Loucy (cell line): ENCODE data around the gene SLC7A4.

ENCODE experiments used
- EZH2phosphoT487 ChIP-seq: fragments of 200-600 bp; IDR thresholded peaks from 2 replicates; pipeline ENCODE4 v1.6.1; 2018; ENCODE audit warnings: antibody characterized with exemption, mild to moderate bottlenecking, moderate library complexity, borderline replicate concordance
- TF ChIP-seq, protein P1 (sequence below): fragments of 200-600 bp; sonication (generic); conservative IDR thresholded peaks from 2 replicates; pipeline ENCODE4 v1.5.1; 2014; ENCODE audit warnings: mild to moderate bottlenecking, antibody characterized with exemption, low read length

DNA sequence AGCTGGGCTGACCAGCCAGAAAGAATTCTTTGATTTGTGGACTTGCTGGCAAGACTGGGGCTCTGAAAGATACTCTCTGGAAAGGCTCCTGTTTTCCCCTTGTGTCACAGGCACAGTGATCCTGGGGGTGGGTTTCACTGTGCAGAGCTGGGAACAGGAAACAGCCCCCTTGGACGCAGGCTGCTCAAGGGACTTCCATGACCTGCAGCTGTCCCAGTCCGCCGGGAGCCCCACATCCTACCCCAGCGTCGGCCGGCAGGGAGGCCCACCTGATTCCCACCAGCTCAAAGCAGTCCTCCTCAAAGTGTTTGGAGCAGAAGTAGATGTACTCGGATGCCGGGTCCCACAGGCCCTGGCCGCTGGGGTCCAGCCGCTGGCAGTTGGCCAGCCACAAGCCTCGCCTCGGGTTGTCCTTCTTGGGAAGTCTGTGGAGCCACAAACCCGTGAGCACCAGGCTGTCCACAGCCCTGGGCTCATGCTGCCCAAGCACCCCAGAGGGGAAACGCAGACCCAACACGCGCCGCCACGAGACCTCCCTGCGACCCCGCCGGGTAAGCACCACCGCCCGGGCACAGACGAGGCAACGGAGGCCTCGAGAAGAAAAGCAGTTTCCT lies 31.3 kb downstream of the SLC7A4 start:
- TF ChIP-seq, protein P1, sequence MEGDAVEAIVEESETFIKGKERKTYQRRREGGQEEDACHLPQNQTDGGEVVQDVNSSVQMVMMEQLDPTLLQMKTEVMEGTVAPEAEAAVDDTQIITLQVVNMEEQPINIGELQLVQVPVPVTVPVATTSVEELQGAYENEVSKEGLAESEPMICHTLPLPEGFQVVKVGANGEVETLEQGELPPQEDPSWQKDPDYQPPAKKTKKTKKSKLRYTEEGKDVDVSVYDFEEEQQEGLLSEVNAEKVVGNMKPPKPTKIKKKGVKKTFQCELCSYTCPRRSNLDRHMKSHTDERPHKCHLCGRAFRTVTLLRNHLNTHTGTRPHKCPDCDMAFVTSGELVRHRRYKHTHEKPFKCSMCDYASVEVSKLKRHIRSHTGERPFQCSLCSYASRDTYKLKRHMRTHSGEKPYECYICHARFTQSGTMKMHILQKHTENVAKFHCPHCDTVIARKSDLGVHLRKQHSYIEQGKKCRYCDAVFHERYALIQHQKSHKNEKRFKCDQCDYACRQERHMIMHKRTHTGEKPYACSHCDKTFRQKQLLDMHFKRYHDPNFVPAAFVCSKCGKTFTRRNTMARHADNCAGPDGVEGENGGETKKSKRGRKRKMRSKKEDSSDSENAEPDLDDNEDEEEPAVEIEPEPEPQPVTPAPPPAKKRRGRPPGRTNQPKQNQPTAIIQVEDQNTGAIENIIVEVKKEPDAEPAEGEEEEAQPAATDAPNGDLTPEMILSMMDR: no peak
- no peak for TF ChIP-seq EZH2phosphoT487
